Measurements from ENCODE around the gene ALX4. TPM values are rescaled to one million over a fixed set of nuclear protein-coding genes. Genes with fewer than 3 reads are reported as not detected.

ALX4 gene
- total and polyA plus RNA-seq, 2 donors from 2014 or later = 0.09 to 0.16 TPM

GRCh38 chr11:44351006-44351660, 41.2 kb upstream of the ALX4 start:
- FAIRE-seq = no peak
- intact Hi-C loops (cut with DNase I) = no loop called here
- H3K9me3 ChIP-seq (ENCODE audit: control insufficient read depth in 2 of 3, insufficient read depth in 1 of 3, low read length in 3 of 3) = no peaks in the 10 kb centered on the region

GRCh38 chr11:44349328-44349727, 39.4 kb upstream of the ALX4 start:
- Histone ChIP-seq H3K9me3 (ENCODE audit: control insufficient read depth in 2 of 3, insufficient read depth in 1 of 3, low read length in 3 of 3) (no peaks in the 10 kb centered on the region), H3K27me3 (ENCODE audit: control insufficient read depth, insufficient read depth, low read length) (no peaks in the 10 kb centered on the region), H3K27ac (ENCODE audit: low read depth in 2 of 2, low read length in 2 of 2) (no peak overlapping the region), H3K4me1 (ENCODE audit: control insufficient read depth in 2 of 3, insufficient read depth in 2 of 3, low read depth in 1 of 3, low read length in 3 of 3) (no peaks in the 10 kb centered on the region), H3K36me3 (ENCODE audit: control insufficient read depth in 2 of 3, insufficient read depth in 3 of 3, low read length in 3 of 3) (no peaks in the 10 kb centered on the region), H3K4me3 (ENCODE audit: low read length in 3 of 3) (no peak overlapping the region), H3K9ac (ENCODE audit: low read length in 3 of 3) (no peak overlapping the region)
- no peak for DNase-seq
- intact Hi-C loops (cut with DNase I) = no loop called here
- FAIRE-seq = no peak
- TF ChIP-seq CTCF (IDR thresholded peaks at IDR 0.05; ENCODE audit: borderline replicate concordance, extremely low read depth, insufficient read depth) = no peak

More at GRCh38 chr11:44351006-44351660, 41.2 kb upstream of the ALX4 start:
- no peak for DNase-seq
- no peak overlapping the region for H3K4me3 ChIP-seq (ENCODE audit: low read length in 3 of 3)
- H3K27ac ChIP-seq (ENCODE audit: low read depth in 2 of 2, low read length in 2 of 2) = no peak overlapping the region
- no peaks in the 10 kb centered on the region for H3K4me1 ChIP-seq (ENCODE audit: control insufficient read depth in 2 of 3, insufficient read depth in 2 of 3, low read depth in 1 of 3, low read length in 3 of 3)
- no peak for TF ChIP-seq CTCF (IDR thresholded peaks at IDR 0.05; ENCODE audit: borderline replicate concordance, extremely low read depth, insufficient read depth)
- no peak overlapping the region for H3K9ac ChIP-seq (ENCODE audit: low read length in 3 of 3)
- H3K27me3 ChIP-seq (ENCODE audit: control insufficient read depth, insufficient read depth, low read length) = no peaks in the 10 kb centered on the region
- no peaks in the 10 kb centered on the region for H3K36me3 ChIP-seq (ENCODE audit: control insufficient read depth in 2 of 3, insufficient read depth in 3 of 3, low read length in 3 of 3)

- intact Hi-C loops (cut with DNase I) = no loop called here
- no peak for TF ChIP-seq CTCF (IDR thresholded peaks at IDR 0.05; ENCODE audit: borderline replicate concordance, extremely low read depth, insufficient read depth)
- H3K36me3 ChIP-seq (ENCODE audit: control insufficient read depth in 2 of 3, insufficient read depth in 3 of 3, low read length in 3 of 3) = no peaks in the 10 kb centered on the region
- no peaks in the 10 kb centered on the region for H3K4me1 ChIP-seq (ENCODE audit: control insufficient read depth in 2 of 3, insufficient read depth in 2 of 3, low read depth in 1 of 3, low read length in 3 of 3)
- H3K27me3 ChIP-seq (ENCODE audit: control insufficient read depth, insufficient read depth, low read length) = no peaks in the 10 kb centered on the region
- no peak for DNase-seq
- FAIRE-seq = no peak
- H3K9ac ChIP-seq (ENCODE audit: low read length in 3 of 3) = no peak overlapping the region
- no peak overlapping the region for H3K27ac ChIP-seq (ENCODE audit: low read depth in 2 of 2, low read length in 2 of 2)
- H3K9me3 ChIP-seq (ENCODE audit: control insufficient read depth in 2 of 3, insufficient read depth in 1 of 3, low read length in 3 of 3) = no peaks in the 10 kb centered on the region
- H3K4me3 ChIP-seq (ENCODE audit: low read length in 3 of 3) = no peak overlapping the region
Observed at GRCh38 chr11:44348721-44349120, 38.8 kb upstream of the ALX4 start.

- H3K27ac ChIP-seq (ENCODE audit: low read depth in 2 of 2, low read length in 2 of 2) = no peak overlapping the region
- H3K9ac ChIP-seq (ENCODE audit: low read length in 3 of 3) = no peak overlapping the region
- H3K4me1 ChIP-seq (ENCODE audit: control insufficient read depth in 2 of 3, insufficient read depth in 2 of 3, low read depth in 1 of 3, low read length in 3 of 3) = no peaks in the 10 kb centered on the region
- no peaks in the 10 kb centered on the region for H3K27me3 ChIP-seq (ENCODE audit: control insufficient read depth, insufficient read depth, low read length)
- no peaks in the 10 kb centered on the region for H3K36me3 ChIP-seq (ENCODE audit: control insufficient read depth in 2 of 3, insufficient read depth in 3 of 3, low read length in 3 of 3)
- no peak for DNase-seq
- intact Hi-C loops (cut with DNase I) = no loop called here
- H3K4me3 ChIP-seq (ENCODE audit: low read length in 3 of 3) = no peak overlapping the region
- FAIRE-seq = no peak
- no peaks in the 10 kb centered on the region for H3K9me3 ChIP-seq (ENCODE audit: control insufficient read depth in 2 of 3, insufficient read depth in 1 of 3, low read length in 3 of 3)
- TF ChIP-seq CTCF (IDR thresholded peaks at IDR 0.05; ENCODE audit: borderline replicate concordance, extremely low read depth, insufficient read depth) = no peak
Observed at GRCh38 chr11:44348114-44348513, 38.2 kb upstream of the ALX4 start.
